DMS 273 (cell line): ENCODE results near the gene DLEC1.

Experiments
- DNase-seq: peaks from one replicate; lab custom pipeline; 2025; ENCODE audit not compliant: unreplicated experiment; lab: John Stamatoyannopoulos, UW

The DLEC1 gene

GRCh38 chr3:38039101-38039898 is at the start of gene DLEC1:
DLEC1 (plus strand) TSS chr3:38039208; CDS start chr3:38039226, 18 bp downstream.
- peak; percentile 70 for DNase-seq

GRCh38 chr3:37989821-37990480 is 49.1 kb upstream of the DLEC1 start:
- DNase-seq, result no peak

- peak; percentile 15 for DNase-seq
Measured at GRCh38 chr3:37990527-37990926, 48.5 kb upstream of the DLEC1 start, which contains the start of gene VILL. VILL (plus strand) TSS chr3:37990786; CDS start chr3:37993673, 2,887 bp downstream.

GRCh38 chr3:37991109-37991508 is 47.9 kb upstream of the DLEC1 start:
- DNase-seq, result no peak

GRCh38 chr3:37991823-37992222 is 47.2 kb upstream of the DLEC1 start:
- DNase-seq, result no peak

- no peak for DNase-seq
Measured at GRCh38 chr3:37992271-37993066, 46.5 kb upstream of the DLEC1 start.

GRCh38 chr3:37993067-37993455 is 45.9 kb upstream of the DLEC1 start:
- DNase-seq, result no peak

- no peak for DNase-seq
Measured at GRCh38 chr3:37993460-37993819, 45.6 kb upstream of the DLEC1 start.

- DNase-seq, result no peak
Measured at GRCh38 chr3:37993820-37994638, 45.0 kb upstream of the DLEC1 start.

- DNase-seq, result no peak
Measured at GRCh38 chr3:37994639-37994972, 44.4 kb upstream of the DLEC1 start.

- DNase-seq, result peak; percentile 33
Measured at GRCh38 chr3:37995652-37996641, 43.1 kb upstream of the DLEC1 start.

GRCh38 chr3:37996785-37997301 is 42.2 kb upstream of the DLEC1 start:
- DNase-seq, result peak; percentile 84

GRCh38 chr3:37997342-37997741 is 41.7 kb upstream of the DLEC1 start:
- no peak for DNase-seq

GRCh38 chr3:37997791-37998370 is 41.1 kb upstream of the DLEC1 start:
- DNase-seq, result no peak

GRCh38 chr3:37999836-38000235 is 39.2 kb upstream of the DLEC1 start:
- DNase-seq, result no peak

GRCh38 chr3:38000242-38000916 is 38.6 kb upstream of the DLEC1 start:
- no peak for DNase-seq

GRCh38 chr3:38000965-38001455 is 38.0 kb upstream of the DLEC1 start:
- DNase-seq, result no peak

GRCh38 chr3:38001456-38002081 is 37.4 kb upstream of the DLEC1 start:
- peak; percentile 24 for DNase-seq
